ENCODE results near the gene TNNI3K.

GRCh38 chr1:74317663-74318062 lies 82.5 kb downstream of the TNNI3K start:
- TF ChIP-seq CTCF (IDR thresholded peaks at IDR 0.05) = no peak
- TF ChIP-seq POLR2AphosphoS5 (IDR thresholded peaks at IDR 0.05) = no peak
